Measurements from ENCODE around the gene TEX54. TPM values are rescaled to one million over a fixed set of nuclear protein-coding genes. Genes with fewer than 3 reads are reported as not detected.

Gene TEX54
- polyA plus RNA-seq, 3 donors, result not detected

- WGBS, 3 donors, result 3 to 5% (median 4%) methylated on average over 14 of the region's 14 CpGs
- H3K27ac ChIP-seq (ENCODE audit: low read depth, low read length), result peak overlapping the region; percentile 73
Observed at GRCh38 chr11:62804310-62805075, 28.1 kb downstream of the TEX54 start.

GRCh38 chr11:62801071-62801470, 31.6 kb downstream of the TEX54 start:
- no peak overlapping the region for H3K27ac ChIP-seq (ENCODE audit: low read depth, low read length)
- WGBS, 3 donors, result 80 to 86% (median 84%) methylated on average over 4 of the region's 4 CpGs

- H3K27ac ChIP-seq (ENCODE audit: low read depth, low read length), result no peak overlapping the region
- WGBS, 3 donors, result 92 to 95% (median 93%) methylated on average over 8 to 10 of the region's 10 CpGs
Observed at GRCh38 chr11:62799486-62799885, 33.2 kb downstream of the TEX54 start.

GRCh38 chr11:62796281-62796680, 36.4 kb downstream of the TEX54 start:
- 88 to 91% (median 89%) methylated on average over 7 of the region's 7 CpGs for WGBS, 3 donors
- no peak overlapping the region for H3K27ac ChIP-seq (ENCODE audit: low read depth, low read length)

DNA sequence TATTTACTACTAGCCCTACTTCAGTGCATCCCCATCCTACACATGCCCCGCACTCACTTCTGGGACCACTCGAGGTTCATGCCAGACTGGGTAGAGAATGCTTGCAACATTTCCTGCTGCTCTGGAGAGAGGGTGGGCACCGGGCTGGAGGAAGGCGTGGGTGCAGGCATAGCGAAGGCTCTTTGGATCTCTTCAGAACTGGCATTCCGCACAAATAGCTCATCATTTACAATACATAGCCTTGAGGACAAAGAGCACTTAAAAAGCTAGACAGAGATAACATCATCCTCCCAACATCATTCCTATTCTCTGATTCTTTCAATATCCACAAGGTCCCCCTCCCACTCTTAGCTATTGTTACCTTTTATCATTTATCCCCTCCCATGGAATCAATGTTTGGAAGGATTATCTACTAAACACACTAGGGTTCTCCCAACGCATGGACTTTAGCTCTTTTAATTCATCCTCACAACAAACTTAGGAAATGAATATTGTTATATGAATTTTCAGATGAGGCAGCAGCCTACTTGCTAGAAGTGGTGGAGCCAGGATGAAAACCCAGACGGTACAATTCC, 38.4 kb downstream of the TEX54 start:
- H3K27ac ChIP-seq (ENCODE audit: low read depth, low read length), result no peak overlapping the region
- 75 to 91% (median 81%) methylated on average over 8 of the region's 8 CpGs for WGBS, 3 donors

- H3K27ac ChIP-seq (ENCODE audit: low read depth, low read length), result no peak overlapping the region
- WGBS, 3 donors, result 23 to 33% (median 28%) methylated on average over 11 of the region's 11 CpGs
Observed at GRCh38 chr11:62792202-62792575, 40.5 kb downstream of the TEX54 start.

GRCh38 chr11:62791501-62792201, 41.0 kb downstream of the TEX54 start, which contains the start of gene TMEM223:
TMEM223 (minus strand) TSS chr11:62792006; CDS start chr11:62791994, 12 bp downstream.
- 0% methylated on average over 57 to 58 of the region's 58 CpGs for WGBS, 3 donors
- H3K27ac ChIP-seq (ENCODE audit: low read depth, low read length), result no peak within 1 kb of the TSS

DNA sequence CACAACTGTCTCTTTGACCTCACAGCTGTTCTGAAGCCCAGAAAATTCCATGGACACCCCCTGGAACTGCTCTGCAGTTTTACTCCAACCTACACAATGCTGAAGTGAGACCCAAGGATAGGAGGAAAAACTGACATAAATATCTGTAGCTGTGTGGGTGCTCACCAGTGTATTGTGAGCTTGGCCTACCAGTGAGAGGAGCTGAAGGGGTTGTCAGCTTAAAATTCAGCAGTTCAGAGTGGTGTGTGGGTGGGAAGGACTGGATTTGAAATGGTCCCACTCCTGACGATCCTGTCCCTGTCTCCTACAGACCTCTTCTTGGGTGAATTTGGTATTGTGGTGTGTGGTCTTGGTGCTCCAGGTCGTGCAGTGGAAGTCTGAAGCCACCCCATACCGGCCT, 43.1 kb downstream of the TEX54 start:
- WGBS, 3 donors, result 64 to 68% (median 65%) methylated on average over 3 of the region's 3 CpGs

DNA sequence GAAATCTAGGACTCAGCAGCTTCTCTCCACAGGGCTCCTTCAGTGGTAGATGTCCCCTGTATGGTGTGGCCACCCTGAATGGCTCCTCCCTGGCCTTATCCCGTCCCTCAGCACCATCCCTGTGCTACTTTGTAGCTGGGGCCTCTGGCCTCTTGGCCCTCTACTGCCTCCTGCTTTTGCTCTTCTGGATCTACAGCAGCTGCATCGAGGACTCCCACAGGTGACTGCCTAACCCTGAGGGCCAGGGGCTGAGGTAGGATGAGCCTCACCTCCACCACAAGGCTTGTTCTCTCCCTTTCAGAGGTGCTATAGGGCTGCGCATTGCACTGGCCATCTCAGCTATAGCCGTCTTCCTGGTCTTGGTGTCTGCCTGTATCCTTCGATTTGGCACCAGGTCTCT, 43.6 kb downstream of the TEX54 start:
- no peak overlapping the region for H3K27ac ChIP-seq (ENCODE audit: low read depth, low read length)
- 65 to 79% (median 77%) methylated on average over 5 of the region's 5 CpGs for WGBS, 3 donors

More for the DNA sequence above, 43.1 kb downstream of the TEX54 start:
- H3K27ac ChIP-seq (ENCODE audit: low read depth, low read length), result no peak overlapping the region

DNA sequence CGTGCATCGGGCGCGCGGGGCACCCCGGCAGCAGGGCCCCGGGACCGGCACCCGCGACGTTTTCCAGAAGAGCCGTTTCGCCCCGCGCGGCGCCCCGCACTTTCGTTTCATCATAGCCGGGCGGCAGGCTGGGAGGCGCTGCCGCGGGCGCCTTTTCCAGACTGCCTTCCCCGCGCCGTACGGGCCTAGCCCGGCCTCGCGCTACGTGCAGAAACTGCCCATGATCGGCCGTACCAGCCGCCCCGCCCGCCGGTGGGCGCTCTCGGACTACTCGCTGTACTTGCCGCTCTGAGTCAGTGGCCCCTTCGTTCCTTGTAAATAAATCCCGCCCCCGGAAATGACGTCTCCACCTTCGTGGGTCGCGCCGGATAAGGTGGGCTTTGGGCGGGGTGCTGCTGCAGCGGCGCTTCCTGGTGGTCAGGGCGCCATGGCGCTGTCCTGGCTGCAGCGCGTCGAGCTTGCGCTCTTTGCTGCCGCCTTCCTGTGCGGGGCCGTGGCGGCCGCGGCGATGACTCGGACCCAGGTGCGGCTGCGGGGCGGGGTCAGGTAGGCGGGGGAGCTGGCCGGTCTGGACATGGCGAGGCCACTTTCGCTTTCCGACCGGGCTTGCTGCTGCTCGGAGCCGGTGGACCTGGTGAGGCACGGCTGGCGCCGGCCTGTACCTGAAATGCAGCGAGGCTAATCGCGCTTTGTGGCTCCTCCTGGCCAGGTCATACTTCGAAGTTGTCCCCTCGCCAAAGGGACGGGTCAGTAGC, 45.5 kb downstream of the TEX54 start, which contains the start of gene TMEM179B:
TSS of gene TMEM179B (plus strand) at position 398 of the 755 bp plus-strand sequence. CDS start at position 428, 30 bp downstream.
- peak within 1 kb of the TSS; percentile 58 for H3K27ac ChIP-seq (ENCODE audit: low read depth, low read length)
- whole genome bisulfite sequencing, 3 donors, result 0 to 1% (median 0%) methylated on average over 87 to 88 of the region's 88 CpGs

- peak overlapping the region; percentile 58 for H3K27ac ChIP-seq (ENCODE audit: low read depth, low read length)
- WGBS, 3 donors, result 1 to 2% (median 1%) methylated on average over 50 to 51 of the region's 51 CpGs
Observed at GRCh38 chr11:62786318-62787004, 46.2 kb downstream of the TEX54 start.

GRCh38 chr11:62782753-62783152, 49.9 kb downstream of the TEX54 start:
- H3K27ac ChIP-seq (ENCODE audit: low read depth, low read length), result no peak overlapping the region
- 91 to 95% (median 94%) methylated on average over 7 of the region's 7 CpGs for WGBS, 3 donors

Other genes starting within 250 kb of the TEX54 start
- gene TUT1, start 241.3 kb downstream of the TEX54 start, polyA plus RNA-seq, result 10 to 100 TPM; 15.8 to 16.2 (median 15.9) TPM
- 10 to 100 TPM; 17.3 to 72.4 (median 48.1) TPM for gene MTA2, start 231.0 kb downstream of the TEX54 start, polyA plus RNA-seq
- gene EML3, start 220.1 kb downstream of the TEX54 start, polyA plus RNA-seq, result 100 to 1,000 TPM in 1 of 3 donors, 10 to 100 TPM in 2; 23.6 to 103 (median 79.4) TPM
- gene ROM1, start 219.6 kb downstream of the TEX54 start, polyA plus RNA-seq, result 10 to 100 TPM in 2 of 3 donors, 1 to 10 TPM in 1; 3.6 to 25.6 (median 21.1) TPM
- 10 to 100 TPM; 25.0 to 42.7 (median 39.8) TPM for gene B3GAT3, start 210.9 kb downstream of the TEX54 start, polyA plus RNA-seq
- gene GANAB, start 186.2 kb downstream of the TEX54 start, polyA plus RNA-seq, result 100 to 1,000 TPM in 1 of 3 donors, 10 to 100 TPM in 2; 61.7 to 122 (median 86.9) TPM
- gene INTS5, start 179.5 kb downstream of the TEX54 start, polyA plus RNA-seq, result 10 to 100 TPM in 1 of 3 donors, 1 to 10 TPM in 2; 6.6 to 12.2 (median 7.8) TPM
- gene C11orf98, start 167.6 kb downstream of the TEX54 start, polyA plus RNA-seq, result 10 to 100 TPM; 46.5 to 78.3 (median 72.4) TPM
- gene CSKMT, start 167.5 kb downstream of the TEX54 start, polyA plus RNA-seq, result 10 to 100 TPM in 2 of 3 donors, 1 to 10 TPM in 1; 9.7 to 18.6 (median 11.6) TPM
- 10 to 100 TPM in 2 of 3 donors, 1 to 10 TPM in 1; 9.4 to 16.0 (median 10.2) TPM for gene UQCC3, start 161.2 kb downstream of the TEX54 start, polyA plus RNA-seq
- gene LBHD1, start 160.6 kb downstream of the TEX54 start, polyA plus RNA-seq, result 1 to 10 TPM; 2.4 to 5.2 (median 4.4) TPM
- 100 to 1,000 TPM; 127 to 237 (median 188) TPM for gene UBXN1, start 153.8 kb downstream of the TEX54 start, polyA plus RNA-seq
- gene LRRN4CL, start 143.3 kb downstream of the TEX54 start, polyA plus RNA-seq, result 10 to 100 TPM in 2 of 3 donors, 1 to 10 TPM in 1; 4.3 to 39.1 (median 17.7) TPM
- gene BSCL2, start 125.4 kb downstream of the TEX54 start, polyA plus RNA-seq, result 10 to 100 TPM; 45.9 to 61.7 (median 46.3) TPM
- gene GNG3, start 125.2 kb downstream of the TEX54 start, polyA plus RNA-seq, result under 1 TPM in 2 of 3 donors, not detected in 1; 0.09 to 0.12 TPM
- 10 to 100 TPM; 17.2 to 34.2 (median 23.1) TPM for gene HNRNPUL2, start 105.4 kb downstream of the TEX54 start, polyA plus RNA-seq
- 10 to 100 TPM; 15.1 to 30.1 (median 16.2) TPM for gene TTC9C, start 104.4 kb downstream of the TEX54 start, polyA plus RNA-seq
- gene ZBTB3, start 78.7 kb downstream of the TEX54 start, polyA plus RNA-seq, result 1 to 10 TPM; 1.7 to 4.2 (median 2.9) TPM
- gene POLR2G, start 71.3 kb downstream of the TEX54 start, polyA plus RNA-seq, result 100 to 1,000 TPM in 1 of 3 donors, 10 to 100 TPM in 2; 53.7 to 104 (median 86.3) TPM
- 10 to 100 TPM; 13.1 to 18.2 (median 14.7) TPM for gene TAF6L, start 61.4 kb downstream of the TEX54 start, polyA plus RNA-seq
- gene TMEM179B, start 45.4 kb downstream of the TEX54 start, polyA plus RNA-seq, result 10 to 100 TPM; 46.0 to 65.1 (median 48.4) TPM
- gene TMEM223, start 40.8 kb downstream of the TEX54 start, polyA plus RNA-seq, result 10 to 100 TPM; 16.2 to 19.9 (median 19.3) TPM
- gene NXF1, start 27.4 kb downstream of the TEX54 start, polyA plus RNA-seq, result 10 to 100 TPM; 45.1 to 85.1 (median 68.3) TPM
- gene STX5, start 790 bp downstream of the TEX54 start, polyA plus RNA-seq, result 10 to 100 TPM; 29.6 to 40.2 (median 32.2) TPM
- 10 to 100 TPM; 21.3 to 52.5 (median 37.5) TPM for gene WDR74, start 6.7 kb upstream of the TEX54 start, polyA plus RNA-seq
- gene SLC3A2, start 48.1 kb upstream of the TEX54 start, polyA plus RNA-seq, result 100 to 1,000 TPM in 2 of 3 donors, 10 to 100 TPM in 1; 62.6 to 146 (median 103) TPM
- under 1 TPM in 1 of 3 donors, not detected in 2; 0.10 TPM for gene CHRM1, start 88.5 kb upstream of the TEX54 start, polyA plus RNA-seq
- not detected for gene SLC22A6, start 152.1 kb upstream of the TEX54 start, polyA plus RNA-seq
- not detected for gene SLC22A8, start 183.0 kb upstream of the TEX54 start, polyA plus RNA-seq

All from adipose tissue (tissue), 3 donors.